Measurements from ENCODE around the gene ZNF609. TPM values are rescaled to one million over a fixed set of nuclear protein-coding genes. Genes with fewer than 3 reads are reported as not detected.

Gene ZNF609
- total RNA-seq, 1 donor = 20.6 TPM

- Histone ChIP-seq H3K9me3 (ENCODE audit: low read depth, low read length) (no peaks in the 10 kb centered on the region), H3K36me3 (ENCODE audit: insufficient read depth, low read length) (no peaks in the 10 kb centered on the region), H3K4me2 (ENCODE audit: insufficient read depth, low read length) (no peak overlapping the region), H3K27ac (ENCODE audit: low read depth, low read length) (no peak overlapping the region), H2AFZ (ENCODE audit: low read length) (no peak overlapping the region), H3K4me3 (ENCODE audit: insufficient read depth, low read length) (no peak overlapping the region), H4K20me1 (ENCODE audit: insufficient read depth, low read length) (peaks cover 13% of the 10 kb centered on the region), H3K27me3 (ENCODE audit: insufficient read depth, low read length) (no peaks in the 10 kb centered on the region), H3K79me2 (ENCODE audit: insufficient read depth, low read length) (peaks cover 32% of the 10 kb centered on the region), H3K4me1 (ENCODE audit: insufficient read depth, low read length) (no peaks in the 10 kb centered on the region)
- DNase-seq (ENCODE audit: insufficient read length, low spot score, missing footprints) = peak; percentile 71
- TF ChIP-seq CTCF (IDR thresholded peaks at IDR 0.05; ENCODE audit: extremely low read depth, low read depth, low read length) = no peak
Measured at GRCh38 chr15:64611085-64611725, 150.8 kb downstream of the ZNF609 start.

- Histone ChIP-seq H4K20me1 (ENCODE audit: insufficient read depth, low read length) (peaks cover 12% of the 10 kb centered on the region), H3K79me2 (ENCODE audit: insufficient read depth, low read length) (peaks cover 42% of the 10 kb centered on the region), H2AFZ (ENCODE audit: low read length) (no peak overlapping the region), H3K4me3 (ENCODE audit: insufficient read depth, low read length) (no peak overlapping the region), H3K4me1 (ENCODE audit: insufficient read depth, low read length) (no peaks in the 10 kb centered on the region), H3K27me3 (ENCODE audit: insufficient read depth, low read length) (no peaks in the 10 kb centered on the region), H3K4me2 (ENCODE audit: insufficient read depth, low read length) (no peak overlapping the region), H3K9me3 (ENCODE audit: low read depth, low read length) (no peaks in the 10 kb centered on the region), H3K27ac (ENCODE audit: low read depth, low read length) (no peak overlapping the region), H3K36me3 (ENCODE audit: insufficient read depth, low read length) (no peaks in the 10 kb centered on the region)
- peak; percentile 31 for DNase-seq (ENCODE audit: insufficient read length, low spot score, missing footprints)
- TF ChIP-seq CTCF (IDR thresholded peaks at IDR 0.05; ENCODE audit: extremely low read depth, low read depth, low read length) = no peak
Measured at GRCh38 chr15:64614519-64614918, 154.1 kb downstream of the ZNF609 start.

- Histone ChIP-seq H3K4me1 (ENCODE audit: insufficient read depth, low read length) (peaks cover 14% of the 10 kb centered on the region), H3K9me3 (ENCODE audit: low read depth, low read length) (no peaks in the 10 kb centered on the region), H4K20me1 (ENCODE audit: insufficient read depth, low read length) (peaks cover 23% of the 10 kb centered on the region), H3K4me3 (ENCODE audit: insufficient read depth, low read length) (no peak overlapping the region), H3K36me3 (ENCODE audit: insufficient read depth, low read length) (no peaks in the 10 kb centered on the region), H3K4me2 (ENCODE audit: insufficient read depth, low read length) (no peak overlapping the region), H3K27me3 (ENCODE audit: insufficient read depth, low read length) (no peaks in the 10 kb centered on the region), H2AFZ (ENCODE audit: low read length) (no peak overlapping the region), H3K27ac (ENCODE audit: low read depth, low read length) (no peak overlapping the region), H3K79me2 (ENCODE audit: insufficient read depth, low read length) (peaks cover 57% of the 10 kb centered on the region)
- TF ChIP-seq CTCF (IDR thresholded peaks at IDR 0.05; ENCODE audit: extremely low read depth, low read depth, low read length) = no peak
- DNase-seq (ENCODE audit: insufficient read length, low spot score, missing footprints) = no peak
Measured at GRCh38 chr15:64617727-64618126, 157.3 kb downstream of the ZNF609 start.

- Histone ChIP-seq H3K4me3 (ENCODE audit: insufficient read depth, low read length) (no peak overlapping the region), H3K4me1 (ENCODE audit: insufficient read depth, low read length) (peaks cover 14% of the 10 kb centered on the region), H3K9me3 (ENCODE audit: low read depth, low read length) (no peaks in the 10 kb centered on the region), H2AFZ (ENCODE audit: low read length) (no peak overlapping the region), H4K20me1 (ENCODE audit: insufficient read depth, low read length) (peaks cover 26% of the 10 kb centered on the region), H3K36me3 (ENCODE audit: insufficient read depth, low read length) (no peaks in the 10 kb centered on the region), H3K27me3 (ENCODE audit: insufficient read depth, low read length) (no peaks in the 10 kb centered on the region), H3K4me2 (ENCODE audit: insufficient read depth, low read length) (no peak overlapping the region), H3K79me2 (ENCODE audit: insufficient read depth, low read length) (peaks cover 59% of the 10 kb centered on the region), H3K27ac (ENCODE audit: low read depth, low read length) (no peak overlapping the region)
- DNase-seq (ENCODE audit: insufficient read length, low spot score, missing footprints) = no peak
- TF ChIP-seq CTCF (IDR thresholded peaks at IDR 0.05; ENCODE audit: extremely low read depth, low read depth, low read length) = no peak
Measured at GRCh38 chr15:64618138-64618537, 157.8 kb downstream of the ZNF609 start.

Data from osteoblast (primary cell).